Panc1 (cell line): ENCODE data around the gene SLCO2A1. TPM values are rescaled to one million over a fixed set of nuclear protein-coding genes. Genes with fewer than 3 reads are reported as not detected.

Experiments
- ATAC-seq: fragments of 200-7000 bp; cut with Tn5 transposase; 2 replicates; pipeline ENCODE4 v1.9.1; 2020; ENCODE audit warnings: mild to moderate bottlenecking, moderate library complexity
- BruUV-seq: library from RNA; stranded (reverse); fragments of 400-500 nt; replicated peaks from 2 replicates; lab custom pipeline; 2021; lab: Mats Ljungman, UMichigan
- CTCF ChIA-PET: fragments of 300-600 bp; sonication (Branson Sonifier 250); formaldehyde crosslinking; loops from one replicate; lab custom pipeline; 2022; ENCODE audit warnings: antibody characterized with exemption; lab: Charles Lee
- POLR2A ChIA-PET: fragments of 300-600 bp; sonication (Branson Sonifier 250); formaldehyde crosslinking; loops from one replicate; lab custom pipeline; 2022; ENCODE audit warnings: antibody characterized with exemption; lab: Charles Lee
- DNase-seq: peaks from one replicate; pipeline ENCODE4 v3.0.0-alpha.2; 2010; ENCODE audit warnings: low read depth, low spot score
- H3K27ac ChIP-seq: 2 replicates; pipeline ENCODE4 v1.5.1; 2011; ENCODE audit warnings: mild to moderate bottlenecking, low read length, inconsistent platforms
- H3K27me3 ChIP-seq: fragments of 200-500 bp; sonication (Bioruptor generic); 2 replicates; pipeline ENCODE4 v1.6.0; 2014; ENCODE audit warnings: low read length, inconsistent platforms; ENCODE audit not compliant: control insufficient read depth, insufficient read depth
- H3K36me3 ChIP-seq: fragments of 200-500 bp; sonication (Bioruptor generic); 2 replicates; pipeline ENCODE4 v1.5.1; 2014; ENCODE audit warnings: inconsistent platforms, mild to moderate bottlenecking, low read length, moderate library complexity; ENCODE audit not compliant: control insufficient read depth, insufficient read depth
- H3K4me1 ChIP-seq: 2 replicates; pipeline ENCODE4 v1.5.1; 2011; ENCODE audit warnings: inconsistent platforms, mild to moderate bottlenecking, low read length, moderate library complexity; ENCODE audit not compliant: control insufficient read depth, insufficient read depth
- H3K4me3 ChIP-seq, 2 experiments: 2 replicates each; pipeline ENCODE4 v1.5.1; 2011 to 2012; ENCODE audit warnings: low read depth in 2 of 2, low read length in 2 of 2, mild to moderate bottlenecking in 2 of 2, inconsistent platforms in 1 of 2, moderate library complexity in 1 of 2
- H3K9me3 ChIP-seq: fragments of 200-500 bp; sonication (Bioruptor generic); 2 replicates; pipeline ENCODE4 v1.5.1; 2014; ENCODE audit warnings: low read depth, mild to moderate bottlenecking, inconsistent platforms, low read length, moderate library complexity; ENCODE audit not compliant: control insufficient read depth, insufficient read depth
- POLR2AphosphoS5 ChIP-seq: IDR thresholded peaks from 2 replicates; pipeline ENCODE4 v1.6.1; 2012; ENCODE audit warnings: mild to moderate bottlenecking, low read depth, low read length, moderate library complexity
- SIN3A ChIP-seq: IDR thresholded peaks from 2 replicates; pipeline ENCODE4 v1.6.1; 2012; ENCODE audit warnings: low read depth, mild to moderate bottlenecking, low read length, moderate library complexity, borderline replicate concordance; ENCODE audit not compliant: insufficient read depth
- TCF7L2 ChIP-seq: IDR thresholded peaks from 2 replicates; pipeline ENCODE4 v1.6.1; 2011; ENCODE audit warnings: mild to moderate bottlenecking, low read depth, low read length, inconsistent platforms
- in situ Hi-C: cut with HindIII; loops from 2 replicates; pipeline ENCODE4 v1.10.0; 2016; ENCODE audit warnings: low sequenced_read_pairs, low pct_unique_long_range_greater_than_20kb
- intact Hi-C: fragments of 100-400 bp; cut with micrococcal nuclease; formaldehyde crosslinking; loops from one replicate; pipeline ENCODE4 v1.10.0; 2022; ENCODE audit not compliant: unreplicated experiment
- total RNA-seq: library from RNA; stranded (reverse); gene quantifications from one replicate; pipeline ENCODE4 v1.2.1, GENCODE V29; 2021; ENCODE audit not compliant: unreplicated experiment
- TF ChIP-seq, protein P1 (sequence below): fragments of 450-650 bp; IDR thresholded peaks from 2 replicates; pipeline ENCODE4 v1.5.1; 2017; ENCODE audit warnings: mild to moderate bottlenecking
- TF ChIP-seq, protein P2 (sequence below), 2 experiments: IDR thresholded peaks; 2 replicates each; pipeline ENCODE4 v1.6.1; 2011 to 2012; ENCODE audit warnings: low read depth in 2 of 2, control low read depth in 1 of 2, low read length in 1 of 2, mild to moderate bottlenecking in 1 of 2, moderate library complexity in 1 of 2; ENCODE audit not compliant: insufficient read depth in 1 of 2

Gene SLCO2A1
- total RNA-seq, 1 experiment from 2014 or later: 0.62 TPM

DNA sequence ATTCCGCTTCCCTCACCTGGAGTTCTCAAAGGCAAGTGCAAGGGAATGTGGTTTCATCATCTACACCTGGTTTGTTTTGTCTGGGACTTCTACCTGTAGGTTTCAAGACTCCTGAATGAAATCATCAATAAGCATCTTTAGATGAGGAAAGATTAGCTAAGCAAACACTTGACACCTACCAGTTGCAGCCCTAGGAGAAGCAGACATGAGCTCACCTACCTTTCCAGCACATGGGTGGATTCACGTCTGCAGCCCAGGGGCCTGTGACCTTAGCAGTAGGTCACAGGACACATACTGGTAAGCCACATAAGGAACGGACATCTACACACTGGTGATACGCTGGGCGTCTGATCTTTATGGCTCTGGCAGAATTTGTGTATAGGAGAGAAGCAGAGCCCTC, 26.7 kb downstream of the SLCO2A1 start:
- no peak for TF ChIP-seq POLR2AphosphoS5
- no peak for TF ChIP-seq TCF7L2
- TF ChIP-seq, protein P1, sequence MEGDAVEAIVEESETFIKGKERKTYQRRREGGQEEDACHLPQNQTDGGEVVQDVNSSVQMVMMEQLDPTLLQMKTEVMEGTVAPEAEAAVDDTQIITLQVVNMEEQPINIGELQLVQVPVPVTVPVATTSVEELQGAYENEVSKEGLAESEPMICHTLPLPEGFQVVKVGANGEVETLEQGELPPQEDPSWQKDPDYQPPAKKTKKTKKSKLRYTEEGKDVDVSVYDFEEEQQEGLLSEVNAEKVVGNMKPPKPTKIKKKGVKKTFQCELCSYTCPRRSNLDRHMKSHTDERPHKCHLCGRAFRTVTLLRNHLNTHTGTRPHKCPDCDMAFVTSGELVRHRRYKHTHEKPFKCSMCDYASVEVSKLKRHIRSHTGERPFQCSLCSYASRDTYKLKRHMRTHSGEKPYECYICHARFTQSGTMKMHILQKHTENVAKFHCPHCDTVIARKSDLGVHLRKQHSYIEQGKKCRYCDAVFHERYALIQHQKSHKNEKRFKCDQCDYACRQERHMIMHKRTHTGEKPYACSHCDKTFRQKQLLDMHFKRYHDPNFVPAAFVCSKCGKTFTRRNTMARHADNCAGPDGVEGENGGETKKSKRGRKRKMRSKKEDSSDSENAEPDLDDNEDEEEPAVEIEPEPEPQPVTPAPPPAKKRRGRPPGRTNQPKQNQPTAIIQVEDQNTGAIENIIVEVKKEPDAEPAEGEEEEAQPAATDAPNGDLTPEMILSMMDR: no peak
- TF ChIP-seq, protein P2, sequence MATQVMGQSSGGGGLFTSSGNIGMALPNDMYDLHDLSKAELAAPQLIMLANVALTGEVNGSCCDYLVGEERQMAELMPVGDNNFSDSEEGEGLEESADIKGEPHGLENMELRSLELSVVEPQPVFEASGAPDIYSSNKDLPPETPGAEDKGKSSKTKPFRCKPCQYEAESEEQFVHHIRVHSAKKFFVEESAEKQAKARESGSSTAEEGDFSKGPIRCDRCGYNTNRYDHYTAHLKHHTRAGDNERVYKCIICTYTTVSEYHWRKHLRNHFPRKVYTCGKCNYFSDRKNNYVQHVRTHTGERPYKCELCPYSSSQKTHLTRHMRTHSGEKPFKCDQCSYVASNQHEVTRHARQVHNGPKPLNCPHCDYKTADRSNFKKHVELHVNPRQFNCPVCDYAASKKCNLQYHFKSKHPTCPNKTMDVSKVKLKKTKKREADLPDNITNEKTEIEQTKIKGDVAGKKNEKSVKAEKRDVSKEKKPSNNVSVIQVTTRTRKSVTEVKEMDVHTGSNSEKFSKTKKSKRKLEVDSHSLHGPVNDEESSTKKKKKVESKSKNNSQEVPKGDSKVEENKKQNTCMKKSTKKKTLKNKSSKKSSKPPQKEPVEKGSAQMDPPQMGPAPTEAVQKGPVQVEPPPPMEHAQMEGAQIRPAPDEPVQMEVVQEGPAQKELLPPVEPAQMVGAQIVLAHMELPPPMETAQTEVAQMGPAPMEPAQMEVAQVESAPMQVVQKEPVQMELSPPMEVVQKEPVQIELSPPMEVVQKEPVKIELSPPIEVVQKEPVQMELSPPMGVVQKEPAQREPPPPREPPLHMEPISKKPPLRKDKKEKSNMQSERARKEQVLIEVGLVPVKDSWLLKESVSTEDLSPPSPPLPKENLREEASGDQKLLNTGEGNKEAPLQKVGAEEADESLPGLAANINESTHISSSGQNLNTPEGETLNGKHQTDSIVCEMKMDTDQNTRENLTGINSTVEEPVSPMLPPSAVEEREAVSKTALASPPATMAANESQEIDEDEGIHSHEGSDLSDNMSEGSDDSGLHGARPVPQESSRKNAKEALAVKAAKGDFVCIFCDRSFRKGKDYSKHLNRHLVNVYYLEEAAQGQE (IDR thresholded peaks at IDR 0.05; ENCODE audit: insufficient read depth in 1 of 2, low read depth in 2 of 2, low read length in 1 of 2): no peak
- TF ChIP-seq SIN3A: no peak
- ATAC-seq (no peak), DNase-seq (no peak)
- no TSS peak for BruUV-seq
- H3K9me3 ChIP-seq: no peaks in the 10 kb centered on the region
- H3K27ac ChIP-seq: no peak overlapping the region
- in situ Hi-C loops (no loop called here), intact Hi-C loops (no loop called here)
- CTCF ChIA-PET: no interaction called here
- no peak overlapping the region for H3K4me3 ChIP-seq
- no peaks in the 10 kb centered on the region for H3K36me3 ChIP-seq
- H3K27me3 ChIP-seq: no peaks in the 10 kb centered on the region
- POLR2A ChIA-PET: no interaction called here
- H3K4me1 ChIP-seq: no peaks in the 10 kb centered on the region

DNA sequence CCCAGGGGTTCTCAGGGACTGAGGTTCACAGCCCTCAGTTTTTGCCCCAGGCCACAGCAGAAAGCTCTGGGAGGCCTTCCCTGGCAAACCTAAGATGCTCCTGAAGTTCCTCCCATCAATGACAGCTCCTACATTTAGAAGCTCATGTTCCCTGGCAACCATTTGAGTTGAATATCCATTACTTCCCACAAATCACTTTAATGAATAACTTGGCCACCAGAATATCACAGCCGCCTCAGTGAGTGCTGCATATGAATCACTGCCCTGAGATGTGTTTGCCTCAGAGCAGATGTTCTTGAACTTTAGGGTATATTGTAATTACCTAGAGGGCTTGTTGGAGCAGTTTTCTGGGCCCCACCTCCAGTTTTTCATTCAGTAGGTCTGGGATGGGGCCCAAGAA, 27.4 kb downstream of the SLCO2A1 start:
- CTCF ChIA-PET: no interaction called here
- ATAC-seq (no peak), DNase-seq (no peak)
- H3K9me3 ChIP-seq: no peaks in the 10 kb centered on the region
- BruUV-seq: no TSS peak
- in situ Hi-C loops (no loop called here), intact Hi-C loops (no loop called here)
- no peaks in the 10 kb centered on the region; the same call in 1 of the 2 replicates for H3K27me3 ChIP-seq
- H3K4me3 ChIP-seq: no peak overlapping the region
- no peaks in the 10 kb centered on the region for H3K4me1 ChIP-seq
- POLR2A ChIA-PET: no interaction called here
- H3K27ac ChIP-seq: no peak overlapping the region
- no peaks in the 10 kb centered on the region for H3K36me3 ChIP-seq
- TF ChIP-seq SIN3A (no peak), POLR2AphosphoS5 (no peak), TCF7L2 (no peak)
- TF ChIP-seq, protein P2 (IDR thresholded peaks at IDR 0.05; ENCODE audit: insufficient read depth in 1 of 2, low read depth in 2 of 2, low read length in 1 of 2): no peak
- TF ChIP-seq, protein P1: no peak
